Right lobe of liver (tissue), 4 donors: ENCODE data around the gene LPIN1.

ENCODE experiments used
- POLR2A ChIP-seq: fragments of 450-650 bp; IDR thresholded peaks from one replicate; pipeline ENCODE4 v1.6.1; 2017; ENCODE audit warnings: antibody characterized with exemption, mild to moderate bottlenecking
- TF ChIP-seq, protein P1 (sequence below), 4 donors: fragments of 200-600 bp in 3 of 4; fragments of 450-650 bp in 1 of 4; IDR thresholded peaks; one replicate each; pipeline versions ENCODE4 v1.5.1 to v1.8.0; 2016 to 2022; ENCODE audit warnings: antibody characterized with exemption in 4 of 4, mild to moderate bottlenecking in 2 of 4
- donor health status: DM: no; HTN: no; CAD: no.
- donor health status: DM: no; HTN: no; CAD: no.
- donor health status: DM: no; HTN: yes; CAD: no.

DNA sequence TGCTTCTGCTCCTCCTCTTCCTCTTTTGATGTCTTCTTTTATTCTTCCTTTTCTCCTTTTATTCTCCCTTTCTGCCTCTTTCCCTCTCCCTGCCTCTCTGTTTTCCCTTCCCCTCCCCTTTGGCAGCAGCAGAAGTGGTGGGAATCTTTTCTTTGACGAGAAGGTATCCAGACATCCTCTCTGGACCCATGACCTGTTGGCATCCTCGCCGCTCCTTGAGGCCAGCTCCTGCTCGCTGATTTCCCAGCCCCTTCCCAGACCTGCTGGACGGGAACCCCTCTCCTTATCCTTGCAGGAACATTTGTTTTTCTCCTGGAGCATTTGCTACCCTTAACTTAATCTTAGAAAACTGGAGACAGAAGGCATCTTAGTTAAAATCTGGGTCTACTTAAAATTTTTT lies 130.5 kb downstream of the LPIN1 start:
- no peak for TF ChIP-seq POLR2A
- TF ChIP-seq, protein P1, sequence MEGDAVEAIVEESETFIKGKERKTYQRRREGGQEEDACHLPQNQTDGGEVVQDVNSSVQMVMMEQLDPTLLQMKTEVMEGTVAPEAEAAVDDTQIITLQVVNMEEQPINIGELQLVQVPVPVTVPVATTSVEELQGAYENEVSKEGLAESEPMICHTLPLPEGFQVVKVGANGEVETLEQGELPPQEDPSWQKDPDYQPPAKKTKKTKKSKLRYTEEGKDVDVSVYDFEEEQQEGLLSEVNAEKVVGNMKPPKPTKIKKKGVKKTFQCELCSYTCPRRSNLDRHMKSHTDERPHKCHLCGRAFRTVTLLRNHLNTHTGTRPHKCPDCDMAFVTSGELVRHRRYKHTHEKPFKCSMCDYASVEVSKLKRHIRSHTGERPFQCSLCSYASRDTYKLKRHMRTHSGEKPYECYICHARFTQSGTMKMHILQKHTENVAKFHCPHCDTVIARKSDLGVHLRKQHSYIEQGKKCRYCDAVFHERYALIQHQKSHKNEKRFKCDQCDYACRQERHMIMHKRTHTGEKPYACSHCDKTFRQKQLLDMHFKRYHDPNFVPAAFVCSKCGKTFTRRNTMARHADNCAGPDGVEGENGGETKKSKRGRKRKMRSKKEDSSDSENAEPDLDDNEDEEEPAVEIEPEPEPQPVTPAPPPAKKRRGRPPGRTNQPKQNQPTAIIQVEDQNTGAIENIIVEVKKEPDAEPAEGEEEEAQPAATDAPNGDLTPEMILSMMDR (IDR thresholded peaks at IDR 0.05), result no peak
